Stimulated activated CD4-positive, alpha-beta T cell treated with anti-CD3 and anti-CD28 coated beads, TNF-alpha, amount 100 ng/mL, for 24 hours (primary cell): ENCODE measurements around the gene SLC38A9.
"Not testable (repeated sequence)": the region's sequence is repeated elsewhere in the genome, so short reads cannot be mapped to it uniquely, and the experiment has no call there.

ENCODE experiments used
- DNase-seq, 3 experiments: peaks; one replicate each; pipeline ENCODE4 v3.0.0-alpha.2; 2020; ENCODE audit warnings: low read depth in 3 of 3

The SLC38A9 gene

DNA sequence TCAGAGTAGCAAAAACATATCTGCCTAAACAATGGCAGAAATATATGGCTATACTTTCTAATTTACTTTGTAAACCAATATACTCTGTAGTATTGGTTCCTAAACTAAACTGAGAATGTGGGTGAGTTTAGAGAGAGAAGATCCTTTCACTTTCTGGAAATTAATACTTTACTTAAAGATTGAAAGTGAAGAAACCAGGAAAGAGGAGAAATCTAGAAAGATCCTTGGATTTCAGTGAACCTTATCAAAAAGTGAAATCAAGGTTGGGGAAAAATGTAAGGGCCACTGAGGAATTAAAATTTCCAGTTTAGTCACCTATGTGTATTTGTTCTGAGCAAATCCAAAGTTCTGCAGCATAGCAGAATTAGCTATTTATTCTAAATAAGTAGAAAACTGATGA is 5.9 kb downstream of the SLC38A9 start:
- DNase-seq = no peak

DNA sequence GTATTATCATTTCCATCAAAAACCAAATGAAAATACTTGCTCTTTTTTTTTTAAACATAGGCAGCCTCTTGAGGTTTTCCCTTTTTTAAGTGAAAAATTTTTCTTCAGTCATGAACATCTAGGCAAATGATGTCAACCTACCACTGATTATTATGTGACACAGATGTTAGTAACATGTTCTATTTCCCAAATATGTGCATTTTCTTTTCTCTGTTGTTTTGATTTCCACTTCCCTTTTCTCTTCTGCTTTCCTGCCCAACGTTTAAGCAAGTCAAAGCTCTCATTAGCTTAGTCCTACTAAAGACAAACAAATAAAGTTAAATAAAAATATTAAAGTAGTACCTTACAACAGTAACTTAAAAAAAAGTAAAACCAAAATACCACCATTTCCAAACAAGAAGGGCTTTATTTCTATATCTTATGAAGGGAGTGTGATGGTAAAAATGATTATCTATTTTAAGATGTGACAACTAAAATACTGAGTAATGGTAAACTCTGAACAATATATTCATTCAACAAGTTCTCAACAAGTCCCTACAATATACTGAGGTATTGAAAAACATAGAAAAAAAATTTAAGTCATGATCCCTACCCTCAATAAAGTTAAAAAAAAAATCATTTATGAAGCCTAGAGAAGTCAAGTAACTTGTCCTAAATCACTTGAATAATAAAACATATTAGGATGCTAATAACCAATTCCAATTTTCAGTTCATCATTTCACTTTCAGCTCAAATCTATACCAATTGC is 9.4 kb downstream of the SLC38A9 start:
- DNase-seq = no peak

DNA sequence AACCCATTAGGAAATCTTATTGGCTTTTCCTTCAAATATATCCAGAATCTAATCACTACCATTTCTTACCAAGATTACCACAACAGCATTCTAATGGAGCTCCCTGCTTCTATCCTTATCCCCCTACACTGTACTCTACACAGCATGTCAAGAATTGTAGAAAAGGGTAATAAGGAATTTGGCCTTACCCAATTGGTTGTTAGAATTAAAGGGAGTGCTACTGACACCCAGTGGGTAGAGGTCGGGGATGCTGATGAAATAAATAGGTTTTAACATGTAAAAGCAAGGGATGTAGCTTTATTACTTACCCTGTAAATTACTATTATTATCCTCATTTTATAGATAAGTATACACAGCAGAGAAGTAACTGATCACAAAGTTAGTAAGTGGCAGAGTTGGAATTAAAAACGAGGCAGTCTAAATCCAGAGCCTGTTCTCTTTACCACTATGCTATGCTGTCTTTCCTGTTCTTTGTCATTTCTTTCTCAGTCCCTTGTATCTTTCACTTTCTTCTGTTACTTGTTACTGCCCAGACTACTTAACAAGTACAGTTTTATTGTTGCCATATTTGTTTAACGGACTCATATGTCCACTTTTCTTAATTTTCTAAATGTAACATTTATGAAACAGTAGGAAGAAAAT is 10.5 kb downstream of the SLC38A9 start:
- DNase-seq = no peak

DNA sequence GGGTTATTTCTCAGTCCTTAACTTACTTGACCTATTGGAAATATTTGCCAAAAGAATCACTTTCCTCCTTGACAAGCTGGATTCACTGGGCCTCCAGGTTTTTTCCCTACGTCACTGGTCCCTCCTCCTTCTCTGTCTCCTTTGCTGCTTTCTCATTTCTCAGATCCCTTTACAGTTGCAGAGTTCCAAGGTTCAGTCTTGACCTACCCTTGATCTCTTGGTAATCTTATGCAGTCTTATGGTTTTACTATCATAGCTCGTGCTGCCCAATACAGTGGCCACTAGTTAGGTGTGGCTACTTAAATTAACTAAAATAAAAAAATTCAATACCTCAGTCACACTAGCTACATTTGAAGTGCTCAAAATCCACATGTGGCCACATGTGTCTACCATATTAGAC is 11.4 kb downstream of the SLC38A9 start:
- no peak for DNase-seq

DNA sequence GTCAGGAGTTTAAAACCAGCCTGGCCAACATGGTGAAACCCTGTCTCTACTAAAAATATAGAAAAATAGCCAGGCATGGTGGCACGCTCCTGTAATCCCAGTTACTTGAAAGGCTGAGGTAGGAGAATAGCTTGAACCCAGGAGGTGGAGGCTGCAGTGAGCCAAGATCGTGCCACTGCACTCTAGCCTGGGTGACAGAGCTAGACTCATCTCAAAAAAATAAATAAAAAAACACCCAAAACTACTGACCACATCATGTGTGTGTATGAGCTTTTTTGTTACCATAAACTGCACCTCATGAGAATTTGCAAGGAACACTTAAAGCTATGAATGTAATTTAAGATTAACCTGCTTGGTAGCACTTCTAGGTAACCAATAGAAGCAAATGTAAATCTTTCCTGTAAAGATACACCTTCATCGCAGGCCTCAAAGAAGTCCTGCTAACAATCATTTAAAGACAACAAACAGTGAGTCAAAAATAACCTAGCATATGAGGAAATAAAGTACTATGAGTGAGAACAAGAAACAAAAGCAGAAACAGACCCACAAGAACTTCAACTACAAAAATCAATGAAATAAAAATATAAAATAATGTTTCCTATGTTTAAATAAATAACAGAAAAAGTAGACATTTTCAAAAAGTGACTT is 13.0 kb downstream of the SLC38A9 start:
- DNase-seq = no peak

DNA sequence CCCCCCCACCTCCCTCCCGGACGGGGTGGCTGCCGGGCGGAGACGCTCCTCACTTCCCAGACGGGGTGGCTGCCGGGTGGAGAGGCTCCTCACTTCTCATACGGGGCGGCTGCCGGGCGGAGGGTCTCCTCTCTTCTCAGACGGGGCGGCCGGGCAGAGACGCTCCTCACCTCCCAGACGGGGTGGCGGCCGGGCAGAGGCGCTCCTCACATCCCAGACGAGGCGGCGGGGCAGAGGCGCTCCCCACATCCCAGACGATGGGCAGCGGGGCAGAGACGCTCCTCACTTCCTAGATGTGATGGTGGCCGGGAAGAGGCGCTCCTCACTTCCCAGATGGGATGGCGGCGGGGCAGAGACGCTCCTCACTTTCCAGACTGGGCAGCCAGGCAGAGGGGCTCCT is 15.4 kb downstream of the SLC38A9 start:
- DNase-seq = not testable (repeated sequence)

DNA sequence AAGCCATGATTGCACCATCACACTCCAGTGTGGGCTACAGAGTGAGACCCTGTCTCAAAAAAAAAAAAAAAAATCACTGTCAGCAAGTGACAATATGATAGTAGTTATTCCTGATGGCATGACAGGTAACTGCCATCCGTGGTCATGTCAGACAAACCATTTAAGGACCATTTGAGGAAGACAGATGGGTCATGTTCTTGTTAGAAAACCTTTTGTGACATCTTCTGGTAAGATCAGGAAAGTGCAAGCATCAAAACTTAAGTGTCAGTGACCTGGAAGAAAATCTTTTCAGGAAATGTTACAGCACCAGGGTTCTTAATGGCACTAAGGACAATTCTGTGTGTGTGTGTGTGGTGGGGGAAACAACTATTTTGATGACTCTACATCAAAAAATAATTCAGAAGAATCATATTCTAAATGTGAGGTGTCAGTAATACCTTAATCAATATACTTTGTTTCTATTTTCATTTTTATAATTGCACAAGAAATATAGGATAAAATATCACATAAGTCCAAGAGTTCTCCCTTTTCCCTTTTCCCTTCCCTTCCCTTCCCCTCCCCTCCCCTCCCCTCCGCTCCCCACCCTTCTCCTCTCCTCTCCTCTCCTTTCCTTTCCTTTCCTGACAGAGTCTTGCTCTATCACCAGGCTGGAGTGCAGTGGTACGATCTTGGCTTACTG is 17.8 kb downstream of the SLC38A9 start:
- no peak for DNase-seq

DNA sequence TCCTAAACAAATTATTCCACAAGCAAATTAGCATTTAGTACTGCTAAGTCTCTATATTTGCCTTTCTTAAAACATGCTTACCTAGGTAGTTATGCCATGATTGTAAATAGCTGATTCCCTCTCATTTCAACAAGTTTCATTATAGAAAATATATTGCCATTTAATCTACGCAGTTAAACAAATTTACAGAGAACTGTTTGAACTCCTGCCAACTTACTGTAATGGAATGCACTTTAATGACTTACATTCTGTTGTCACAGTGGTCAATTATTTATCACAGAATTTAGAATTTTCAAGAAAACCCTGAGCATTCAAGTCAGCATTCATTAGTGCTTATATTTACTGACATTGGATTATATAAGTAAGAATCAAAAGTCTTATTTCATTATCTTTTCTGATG is 19.6 kb downstream of the SLC38A9 start:
- no peak for DNase-seq

DNA sequence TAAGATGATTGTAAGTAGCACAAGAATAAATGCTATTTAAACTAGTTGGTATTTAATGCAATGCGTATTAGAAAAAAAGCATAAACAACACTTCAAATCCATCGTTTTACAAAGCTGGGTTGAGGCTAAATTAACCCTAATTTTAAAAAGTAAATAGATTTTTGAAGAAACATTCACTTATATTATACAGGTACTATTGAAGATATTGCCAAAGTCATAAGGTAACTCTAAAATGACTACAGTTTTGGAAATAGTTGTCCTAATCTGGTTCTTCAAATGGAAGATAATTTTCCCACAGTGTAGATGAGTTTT is 20.1 kb downstream of the SLC38A9 start:
- DNase-seq = no peak

DNA sequence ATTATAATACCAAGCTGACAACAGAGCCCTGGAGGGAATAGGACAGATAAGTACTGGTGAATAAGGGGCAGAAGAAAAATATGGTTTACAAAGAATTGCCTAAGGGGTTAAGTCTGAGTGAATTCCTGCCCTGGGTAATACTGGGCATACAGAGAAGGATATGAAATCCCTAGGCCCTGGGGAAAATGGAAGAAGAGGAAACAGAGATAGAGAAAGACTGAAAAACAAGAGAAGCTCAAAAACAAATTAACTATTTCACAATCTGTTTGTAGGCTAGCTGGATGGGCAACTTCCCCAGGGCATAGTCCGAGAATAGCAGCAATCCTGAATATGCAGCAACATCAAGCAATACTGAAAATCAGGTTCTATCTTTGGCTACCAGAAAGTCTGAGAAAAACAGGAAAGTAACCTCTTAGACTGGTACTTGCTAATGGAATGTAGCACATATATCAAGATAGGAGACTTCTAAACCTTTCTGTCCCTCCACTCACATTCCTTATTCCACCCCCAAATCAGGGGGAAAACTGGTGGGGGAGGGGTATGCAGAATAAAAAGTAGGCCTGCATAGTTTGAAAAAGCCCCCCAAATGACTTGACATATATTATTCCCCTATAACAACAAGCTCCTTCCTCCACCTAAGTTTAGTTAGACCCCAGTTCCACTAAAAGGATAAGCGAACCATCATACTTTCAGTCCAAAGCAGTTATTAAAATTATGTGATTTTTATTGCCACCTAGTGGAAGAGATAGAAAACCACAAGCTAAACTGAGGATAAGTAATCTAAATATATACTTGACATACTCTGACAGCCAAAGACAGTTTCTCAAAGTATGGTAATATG is 20.6 kb downstream of the SLC38A9 start:
- DNase-seq = no peak

DNA sequence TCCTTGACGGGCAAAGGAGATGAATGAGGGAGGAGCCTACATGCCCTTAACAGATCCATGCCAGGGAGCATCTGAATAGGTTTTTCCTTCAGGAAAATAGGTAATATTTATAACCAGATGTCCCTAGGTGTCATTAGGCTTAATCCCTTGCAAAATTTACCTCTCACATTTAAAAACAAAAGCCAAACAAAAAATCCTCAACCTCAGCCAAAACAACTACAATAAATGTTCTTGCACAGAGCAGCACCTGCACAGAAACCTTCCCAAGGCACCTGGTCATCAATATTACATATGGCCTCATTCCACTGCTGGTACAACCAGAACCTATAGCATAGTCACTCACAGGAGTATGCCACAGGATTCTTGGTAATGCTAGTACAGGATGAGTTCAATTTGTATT is 30.1 kb downstream of the SLC38A9 start:
- DNase-seq = no peak

DNA sequence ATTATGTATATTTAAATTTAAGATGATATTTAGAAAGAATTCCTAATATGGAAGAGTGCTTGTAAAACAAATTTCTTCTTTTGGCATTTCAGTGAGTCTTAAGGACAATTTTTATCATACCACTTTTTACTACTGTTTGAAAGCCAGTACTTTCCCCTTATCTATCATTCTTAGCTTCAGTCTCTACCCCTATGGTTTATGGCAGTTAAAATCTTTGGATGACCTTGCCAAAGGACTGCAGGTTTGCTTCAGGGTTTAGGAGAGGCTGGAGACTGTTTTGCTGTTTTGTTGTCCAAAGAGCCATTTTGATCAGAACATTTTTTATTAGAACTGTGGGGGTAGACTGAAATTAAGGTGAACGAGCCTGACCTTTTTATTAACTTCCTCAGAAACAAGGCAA is 30.8 kb downstream of the SLC38A9 start:
- no peak for DNase-seq

DNA sequence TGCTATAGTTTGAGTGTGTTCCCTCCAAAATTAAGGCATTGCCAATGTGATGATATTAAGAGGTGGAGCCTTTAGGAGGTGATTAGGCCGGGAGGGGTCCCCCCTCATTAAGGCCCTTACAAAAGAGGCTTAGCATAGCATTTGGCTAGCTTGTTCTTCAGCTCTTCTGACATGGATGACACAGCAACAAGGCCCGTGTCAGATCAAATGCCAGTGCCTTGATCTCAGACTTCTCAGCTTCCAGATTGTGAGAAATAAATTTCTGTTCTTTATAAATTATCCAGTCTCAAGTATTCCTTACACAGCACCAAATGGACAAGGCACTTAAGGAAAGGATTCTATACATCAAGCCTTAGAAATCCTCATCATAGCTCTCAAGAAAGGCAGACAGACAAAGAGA is 31.8 kb downstream of the SLC38A9 start:
- DNase-seq = no peak

DNA sequence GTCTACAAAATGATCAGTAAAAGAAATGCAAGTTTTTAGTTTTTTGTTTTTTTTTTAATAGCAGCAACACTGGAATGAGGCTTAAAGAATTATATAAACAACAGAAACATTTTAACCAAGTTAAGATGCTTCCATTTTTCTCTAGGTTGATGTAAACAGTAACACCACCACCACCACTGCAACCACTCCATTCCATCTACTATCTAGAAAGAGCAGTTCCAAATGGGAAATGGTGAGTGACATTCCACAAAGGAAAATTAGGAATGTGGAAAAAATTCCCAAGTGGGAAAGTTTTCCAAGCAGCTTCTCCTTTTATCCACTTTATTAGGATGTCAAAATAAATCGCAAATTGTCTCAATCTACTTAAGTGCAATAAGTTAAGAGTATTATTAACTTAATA is 32.6 kb downstream of the SLC38A9 start:
- DNase-seq = no peak

DNA sequence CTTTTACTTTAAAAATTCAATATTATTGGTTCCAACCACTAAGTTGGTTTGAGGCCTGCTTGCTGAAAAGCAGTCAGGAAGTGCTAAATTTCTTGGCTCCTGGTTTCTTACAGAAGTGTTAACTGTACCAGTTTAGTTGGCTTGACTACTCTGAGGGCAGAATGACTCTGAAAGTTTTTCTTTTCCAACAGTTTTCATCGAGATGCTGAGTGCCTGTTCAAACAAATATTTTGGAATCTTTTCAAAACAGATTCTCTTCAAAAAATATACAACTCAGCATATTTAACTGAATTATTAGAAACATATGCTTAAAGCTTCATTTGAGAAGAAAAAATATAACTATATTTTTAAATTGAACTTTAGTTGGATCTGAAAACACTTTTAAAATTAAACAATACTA is 37.0 kb downstream of the SLC38A9 start:
- DNase-seq = no peak

DNA sequence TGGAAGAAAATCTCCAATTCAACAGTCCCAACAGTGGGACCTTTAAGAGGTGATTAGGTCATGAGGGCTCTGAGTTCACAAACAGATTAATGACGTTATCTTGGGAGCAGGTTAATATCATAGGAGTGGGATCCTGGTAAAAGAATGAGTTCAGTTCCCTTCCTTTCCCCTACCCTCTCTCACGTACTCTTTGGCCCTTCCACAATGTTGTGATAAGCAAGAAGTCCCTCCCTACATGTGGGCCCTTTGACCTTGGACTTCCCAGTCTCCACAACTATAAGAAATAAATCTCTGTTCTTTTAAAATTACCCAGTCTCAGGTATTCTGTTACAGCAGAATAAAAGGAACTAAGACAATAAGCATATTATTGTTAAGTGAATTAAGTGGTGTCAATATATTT is 37.8 kb downstream of the SLC38A9 start:
- DNase-seq = no peak

DNA sequence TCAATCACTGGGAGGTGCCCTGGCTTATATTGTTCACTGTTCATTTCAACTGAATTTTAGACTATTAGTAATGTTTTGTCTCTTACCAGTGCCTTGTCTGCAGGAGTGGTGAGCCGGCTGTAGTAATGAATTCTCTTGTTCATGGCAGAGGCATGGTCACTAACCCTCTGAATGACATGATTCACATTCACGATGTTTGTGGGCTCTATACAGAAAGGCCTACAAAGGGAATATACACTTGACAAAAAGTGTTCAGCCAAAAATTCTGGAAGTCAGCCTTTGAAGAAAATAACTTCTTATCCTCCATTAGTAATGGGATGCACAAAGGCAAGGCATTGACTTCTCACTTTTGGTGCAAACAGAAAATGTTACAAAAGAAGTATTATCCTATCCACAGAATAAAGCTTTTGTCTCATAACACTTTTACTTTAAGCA is 39.6 kb downstream of the SLC38A9 start:
- no peak for DNase-seq

DNA sequence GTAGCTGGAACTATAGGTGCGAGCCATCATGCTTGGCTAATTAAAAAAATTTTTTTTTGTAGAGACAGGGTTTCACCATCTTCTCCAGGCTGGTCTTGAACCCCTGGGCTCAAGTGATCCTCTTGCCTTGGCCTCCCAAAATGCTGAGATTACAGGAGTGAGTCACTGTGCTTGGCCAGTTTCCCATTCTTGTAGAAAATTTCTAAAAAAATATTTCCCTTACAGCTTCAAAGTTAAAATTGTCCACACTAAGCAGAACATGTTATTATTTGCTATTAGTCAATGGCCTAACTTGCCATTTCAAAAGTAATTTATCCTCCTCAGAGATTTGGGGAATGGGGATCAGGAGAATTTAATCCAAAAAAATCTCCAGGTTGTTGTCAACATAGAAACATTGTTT is 40.1 kb downstream of the SLC38A9 start:
- DNase-seq = no peak

DNA sequence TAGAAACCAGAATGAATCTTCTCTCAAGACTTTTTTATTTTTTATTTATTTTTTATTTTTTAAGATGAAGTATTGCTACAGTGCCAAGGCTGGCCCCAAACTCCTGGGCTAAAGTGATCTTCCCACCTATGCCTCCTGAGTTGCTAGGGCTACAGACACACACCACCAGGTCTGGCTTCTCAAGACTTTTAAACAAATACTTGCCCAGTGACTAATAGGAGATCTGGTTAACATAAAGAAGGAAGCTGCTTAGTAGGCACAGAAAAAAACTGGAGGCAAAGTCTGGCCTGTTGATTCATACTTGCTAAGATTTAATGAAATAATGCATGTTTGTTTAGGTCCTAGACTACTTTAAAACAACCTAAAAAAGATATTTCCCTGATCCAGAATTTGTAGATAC is 43.8 kb downstream of the SLC38A9 start:
- DNase-seq = no peak

DNA sequence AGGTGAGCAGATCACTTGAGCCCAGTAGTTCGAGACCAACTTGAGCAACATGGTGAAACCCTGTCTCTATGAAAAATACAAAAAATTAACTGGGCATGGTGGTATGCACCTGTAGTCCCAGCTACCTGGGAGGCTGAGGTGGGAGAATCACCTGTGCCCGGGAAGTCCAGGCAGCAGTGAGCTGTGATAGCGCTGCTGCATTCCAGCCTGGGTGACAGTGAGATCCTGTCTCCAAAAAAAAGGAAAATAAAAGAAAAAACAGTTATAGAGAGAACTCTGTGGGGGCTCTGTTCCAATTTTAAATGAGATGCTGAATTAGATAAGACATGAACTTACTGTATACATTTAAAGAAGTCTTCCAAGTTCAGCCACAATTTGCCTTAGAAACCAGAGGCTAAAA is 44.2 kb downstream of the SLC38A9 start:
- no peak for DNase-seq

DNA sequence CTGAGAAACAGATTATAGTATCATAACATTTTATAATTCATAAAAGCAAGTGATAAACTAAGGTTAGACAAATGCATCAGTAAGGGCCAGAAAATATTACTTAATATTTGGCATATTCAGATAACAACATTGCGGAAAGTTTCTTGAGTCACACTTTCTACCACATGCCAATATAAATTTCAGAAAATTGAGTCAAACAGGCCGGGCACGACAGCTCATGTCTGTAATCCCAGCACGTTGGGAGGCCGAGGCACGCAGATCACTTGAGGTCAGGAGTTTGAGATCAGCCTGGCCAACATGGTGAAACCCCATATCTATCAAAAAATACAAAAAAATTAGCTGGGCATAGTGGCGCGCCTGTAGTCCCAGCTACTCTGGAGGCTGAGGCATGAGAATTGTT is 47.1 kb downstream of the SLC38A9 start:
- no peak for DNase-seq

DNA sequence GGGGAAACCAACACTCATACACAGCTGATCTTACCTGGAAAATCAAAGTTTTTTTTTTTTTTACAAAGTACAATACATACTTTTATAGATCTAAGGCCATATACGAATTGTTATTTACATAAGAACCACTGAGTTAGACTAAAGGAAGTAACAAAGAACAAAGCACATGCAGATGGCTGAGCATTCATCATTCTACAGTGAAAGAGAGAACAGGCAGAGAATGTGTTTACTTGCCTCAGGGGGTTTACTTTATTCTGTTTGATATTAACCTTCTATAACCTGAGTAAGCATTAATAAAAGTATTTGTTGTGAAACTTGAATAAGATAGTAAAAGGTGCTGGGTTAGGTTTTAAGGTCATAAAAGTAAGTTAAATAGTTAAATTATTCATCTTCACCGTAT is 54.7 kb downstream of the SLC38A9 start:
- DNase-seq = no peak
